WTC11 (cell line): Measurements from ENCODE around the gene MYO1H.

Source experiments
- CTCF ChIP-seq: fragments of 200-600 bp; IDR thresholded peaks from 2 replicates; pipeline ENCODE4 v1.8.0; 2022; ENCODE audit warnings: antibody characterized with exemption
- ERG ChIP-seq: fragments of 250-450 bp; sonication (Bioruptor Pico); IDR thresholded peaks from 2 replicates; pipeline ENCODE4 v1.8.0; 2021; ENCODE audit warnings: mild to moderate bottlenecking
- FOXJ3 ChIP-seq: sonication (generic); formaldehyde crosslinking; IDR thresholded peaks from 2 replicates; pipeline ENCODE4 v1.9.0; 2021; ENCODE audit warnings: missing genetic modification reagents, mild to moderate bottlenecking, borderline replicate concordance
- FOXK1 ChIP-seq: sonication (generic); formaldehyde crosslinking; IDR thresholded peaks from 2 replicates; pipeline ENCODE4 v1.8.0; 2022; ENCODE audit warnings: mild to moderate bottlenecking, moderate library complexity, missing genetic modification reagents
- HMGXB4 ChIP-seq: sonication (generic); formaldehyde crosslinking; IDR thresholded peaks from 2 replicates; pipeline ENCODE4 v1.8.1; 2023; ENCODE audit warnings: mild to moderate bottlenecking, moderate library complexity, missing genetic modification reagents
- JAZF1 ChIP-seq: fragments of 250-450 bp; sonication (Bioruptor Pico); IDR thresholded peaks from 2 replicates; pipeline ENCODE4 v1.9.0; 2021; ENCODE audit warnings: moderate library complexity, mild to moderate bottlenecking, inconsistent platforms
- MLX ChIP-seq: sonication (generic); formaldehyde crosslinking; IDR thresholded peaks from 2 replicates; pipeline ENCODE4 v1.8.1; 2023; ENCODE audit warnings: mild to moderate bottlenecking, missing genetic modification reagents, moderate library complexity
- NR2C2 ChIP-seq: sonication (generic); formaldehyde crosslinking; IDR thresholded peaks from 2 replicates; pipeline ENCODE4 v1.8.0; 2022; ENCODE audit warnings: mild to moderate bottlenecking, missing genetic modification reagents
- SP1 ChIP-seq: sonication (generic); formaldehyde crosslinking; conservative IDR thresholded peaks from 2 replicates; pipeline ENCODE4 v1.8.1; 2022; ENCODE audit warnings: missing genetic modification reagents
- STAT6 ChIP-seq: sonication (generic); formaldehyde crosslinking; conservative IDR thresholded peaks from 2 replicates; pipeline ENCODE4 v1.8.1; 2023; ENCODE audit warnings: mild to moderate bottlenecking, low read depth, missing genetic modification reagents, moderate library complexity
- USF2 ChIP-seq: sonication (generic); formaldehyde crosslinking; IDR thresholded peaks from 2 replicates; pipeline ENCODE4 v1.8.1; 2023; ENCODE audit warnings: mild to moderate bottlenecking, missing genetic modification reagents, moderate library complexity

- TF ChIP-seq STAT6 (CRISPR knock-in tag) = no peak
- no peak for TF ChIP-seq USF2 (CRISPR knock-in tag)
- no peak for TF ChIP-seq SP1 (CRISPR knock-in tag)
- no peak for TF ChIP-seq CTCF
- TF ChIP-seq FOXK1 = no peak
- TF ChIP-seq ERG (CRISPR knock-in tag) = no peak
- no peak for TF ChIP-seq MLX (CRISPR knock-in tag)
- TF ChIP-seq HMGXB4 (CRISPR knock-in tag) = no peak
- TF ChIP-seq FOXJ3 (CRISPR knock-in tag) = no peak
- TF ChIP-seq JAZF1 (CRISPR knock-in tag) = no peak
- no peak for TF ChIP-seq NR2C2 (CRISPR knock-in tag)
These were observed 74.6 kb downstream of the MYO1H start for GRCh38 chr12:109422251-109422650.
